ENCODE measurements around the gene ZNF708.
"Not testable (repeated sequence)": the region's sequence is repeated elsewhere in the genome, so short reads cannot be mapped to it uniquely, and the experiment has no call there.

Gene ZNF708

DNA sequence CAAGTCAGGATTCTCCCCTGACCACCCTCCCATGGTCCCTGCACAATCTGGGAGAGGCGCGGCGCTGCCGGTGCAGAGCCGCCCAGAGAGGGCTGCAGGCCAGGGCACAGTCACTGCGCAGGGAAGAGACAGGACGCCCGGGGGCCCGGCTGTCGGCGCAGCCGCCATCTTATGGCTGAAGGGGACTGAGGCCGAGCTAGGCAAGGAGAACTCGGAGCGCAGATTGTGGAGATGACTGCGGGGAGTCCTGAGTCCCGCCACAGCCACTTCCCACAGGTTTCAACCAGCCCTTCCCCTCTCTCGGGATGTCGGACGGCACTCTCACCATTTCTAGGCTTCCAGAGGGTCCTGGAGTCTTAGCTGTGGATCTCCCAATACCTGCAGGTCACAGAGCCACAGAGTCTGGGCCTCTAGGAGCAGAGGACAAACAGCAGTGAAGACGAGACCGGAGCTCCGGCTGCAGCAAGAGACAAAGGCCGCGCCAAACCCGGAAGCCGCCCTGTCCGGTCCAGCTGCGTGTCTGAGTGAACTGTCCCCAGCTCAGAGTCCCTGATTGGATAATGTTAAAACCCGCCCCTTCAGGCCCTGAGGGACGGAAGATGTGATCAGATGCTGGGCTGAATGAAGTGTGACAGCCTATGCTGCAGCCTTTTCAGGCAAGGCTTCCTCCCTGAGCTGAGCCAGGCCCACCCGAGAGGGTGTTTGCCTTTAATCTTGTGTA lies at the start of gene ZNF708:
ZNF708 (minus strand) TSS at position 526 of the 721 bp plus-strand sequence; CDS start at position 328, 198 bp downstream.
- peak; percentile 58 to 70 for DNase-seq

DNA sequence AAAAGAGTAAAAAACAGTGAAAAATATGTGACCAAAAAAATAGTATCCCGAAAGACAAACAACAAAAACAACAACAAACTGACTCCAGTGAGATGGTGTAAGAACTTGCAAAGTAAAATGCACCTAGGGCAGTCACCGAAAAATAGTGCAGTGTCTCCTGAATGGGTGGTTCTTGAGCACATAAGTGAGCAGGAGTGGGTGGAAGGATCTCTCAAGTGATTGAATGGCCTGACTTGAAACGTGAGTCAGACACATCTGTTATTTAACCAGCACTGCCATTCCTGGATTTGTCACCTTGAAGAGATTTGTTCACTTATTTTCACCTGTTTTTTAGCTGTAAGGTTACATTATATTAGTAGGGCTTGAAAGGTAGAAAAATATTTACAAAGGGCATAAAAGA lies 33.1 kb upstream of the ZNF708 start:
- no peak for DNase-seq

DNA sequence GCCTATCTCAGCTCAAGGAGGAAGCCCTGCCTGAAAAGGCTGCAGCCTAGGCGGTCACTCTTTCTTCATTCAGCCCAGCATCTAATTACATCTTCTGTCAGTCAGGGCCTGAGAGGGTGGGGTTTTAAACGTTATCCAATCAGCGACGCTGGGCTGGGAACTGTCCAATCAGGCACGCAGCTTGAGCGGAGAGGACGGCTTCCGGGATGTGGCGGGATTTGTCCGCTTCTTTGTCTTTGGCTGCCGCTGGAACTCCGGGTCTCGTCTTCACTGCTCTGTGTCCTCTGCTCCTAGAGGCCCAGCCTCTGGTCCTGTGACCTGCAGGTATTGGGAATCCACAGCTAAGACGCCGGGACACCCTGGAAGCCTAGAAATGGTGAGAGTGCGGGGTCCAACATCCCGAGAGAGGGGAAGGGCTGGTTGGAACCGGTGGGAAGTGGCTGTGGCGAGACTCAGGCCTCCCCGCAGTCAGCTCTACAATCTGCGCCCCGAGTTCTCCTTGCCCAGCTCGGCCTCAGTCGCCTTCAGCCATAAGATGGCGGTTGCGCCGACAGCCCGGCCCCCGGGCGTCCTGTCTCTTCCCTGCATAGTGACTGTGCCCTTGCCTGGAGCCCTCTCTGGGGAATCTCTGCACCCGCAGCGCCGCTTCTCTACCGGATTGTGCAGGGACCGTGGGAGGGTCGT lies 29.7 kb upstream of the ZNF708 start, which contains the start of gene ZNF738:
ZNF738 (plus strand) TSS at position 233 of the 684 bp plus-strand sequence; CDS start at position 374, 141 bp downstream.
- peak; percentile 61 to 94 for DNase-seq

DNA sequence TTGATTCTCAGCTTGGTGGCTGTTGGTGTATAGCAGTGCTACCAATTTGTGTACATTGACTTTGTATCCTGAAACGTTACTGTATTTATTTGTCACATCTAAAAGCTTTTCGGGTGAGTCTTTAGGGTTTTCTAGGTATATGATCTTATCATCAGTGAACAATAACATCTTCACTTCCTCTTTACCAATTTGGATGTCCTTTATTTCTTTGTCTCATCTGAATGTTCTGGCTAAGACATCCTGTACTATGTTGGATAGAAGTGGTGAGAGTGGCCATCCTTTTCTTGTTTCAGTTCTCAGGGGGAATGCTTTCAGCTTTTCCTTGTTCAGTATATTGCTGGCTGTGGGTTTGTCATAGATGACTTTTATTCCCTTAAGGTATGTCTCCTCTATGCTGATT lies 23.6 kb upstream of the ZNF708 start:
- no peak for DNase-seq

DNA sequence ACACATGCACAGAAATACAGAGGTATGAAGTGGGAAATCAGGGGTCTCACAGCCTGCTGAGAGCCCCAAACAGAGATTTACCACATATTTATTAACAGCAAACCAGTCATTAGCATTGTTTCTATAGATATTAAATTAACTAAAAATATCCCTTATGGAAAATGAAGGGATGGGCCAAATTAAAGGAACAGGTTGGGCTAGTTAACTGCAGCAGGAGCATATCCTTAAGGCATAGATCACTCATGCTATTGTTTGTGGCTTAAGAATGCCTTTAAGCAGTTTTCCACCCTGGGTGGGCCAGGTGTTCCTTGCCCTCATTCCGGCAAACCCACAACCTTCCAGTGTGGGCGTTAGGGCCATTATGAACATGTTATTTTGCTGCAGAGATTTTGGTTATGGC lies 15.6 kb upstream of the ZNF708 start:
- not testable (repeated sequence) for DNase-seq

DNA sequence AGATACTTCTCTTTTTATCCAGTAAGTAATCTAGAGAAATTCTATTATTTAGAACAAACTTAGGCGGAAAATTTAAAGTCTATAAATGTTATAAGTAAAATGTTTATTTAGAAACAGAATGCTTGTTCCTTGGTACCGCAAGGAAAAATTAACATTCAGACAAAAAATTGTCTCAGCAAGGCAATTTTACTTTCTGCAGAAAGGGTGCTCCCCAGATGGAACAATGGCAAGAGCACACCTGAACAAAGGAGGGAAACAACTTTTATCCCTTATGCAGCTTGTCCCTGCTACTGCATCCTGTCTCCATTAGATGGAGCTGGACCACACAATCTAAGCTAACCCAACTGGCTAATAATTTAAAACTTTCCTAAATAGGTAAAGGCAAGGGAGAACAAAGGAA lies 6.5 kb upstream of the ZNF708 start:
- no peak for DNase-seq

DNA sequence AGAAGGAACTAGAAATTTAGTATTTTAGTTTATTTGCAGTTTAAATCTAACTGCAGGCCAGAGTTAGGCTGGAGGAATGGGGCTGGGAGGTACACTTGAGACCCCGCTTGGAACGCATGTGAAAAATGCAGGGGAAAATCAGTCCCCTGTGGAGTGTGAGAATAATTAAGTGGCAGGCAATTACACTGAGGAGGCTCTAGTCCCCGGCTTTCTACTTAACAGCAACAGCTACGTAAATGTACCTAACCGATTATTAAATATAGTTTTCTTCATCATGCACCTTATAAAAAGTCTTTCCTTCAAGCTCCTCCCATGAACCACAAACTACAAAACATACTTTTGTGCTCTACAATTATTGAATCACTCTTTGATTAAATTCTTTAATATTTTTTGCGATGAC lies 804 bp downstream of the ZNF708 start:
- no peak for DNase-seq

DNA sequence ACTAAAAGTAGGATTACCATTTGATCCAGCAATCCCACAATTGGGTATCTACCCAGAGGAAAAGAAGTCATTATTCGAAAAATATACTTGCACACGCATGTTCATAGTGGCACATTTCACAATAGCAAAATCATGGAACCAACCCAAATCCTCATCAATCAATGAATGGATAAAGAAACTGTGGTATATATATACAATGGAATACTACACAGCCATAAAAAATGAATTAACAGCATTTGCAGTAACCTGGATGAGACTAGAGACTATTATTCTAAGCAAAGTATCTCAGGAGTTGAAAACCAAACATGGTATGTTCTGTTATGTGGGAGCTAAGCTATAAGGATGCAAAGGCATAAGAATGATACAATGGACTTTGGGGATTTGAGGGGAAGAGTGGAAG lies 3.0 kb downstream of the ZNF708 start:
- no peak for DNase-seq

DNA sequence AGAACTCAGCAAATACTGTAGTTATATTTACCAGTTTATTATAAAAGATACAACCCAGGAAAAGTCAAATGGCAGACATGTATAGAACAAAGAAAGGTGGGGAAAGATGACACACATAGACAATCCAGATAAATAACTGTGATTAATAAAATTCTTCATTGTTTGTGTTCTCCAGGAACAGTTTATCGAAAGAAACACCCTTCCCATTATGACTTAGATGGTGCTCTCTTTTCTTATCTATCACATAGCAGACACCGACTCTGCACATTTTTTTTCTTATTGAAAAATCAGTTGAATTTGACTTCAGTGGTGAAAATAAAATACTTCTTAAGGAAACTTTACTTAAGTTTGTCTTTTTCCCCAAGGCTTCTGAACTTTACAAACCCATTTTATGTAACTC lies 6.2 kb downstream of the ZNF708 start:
- DNase-seq, result no peak

DNA sequence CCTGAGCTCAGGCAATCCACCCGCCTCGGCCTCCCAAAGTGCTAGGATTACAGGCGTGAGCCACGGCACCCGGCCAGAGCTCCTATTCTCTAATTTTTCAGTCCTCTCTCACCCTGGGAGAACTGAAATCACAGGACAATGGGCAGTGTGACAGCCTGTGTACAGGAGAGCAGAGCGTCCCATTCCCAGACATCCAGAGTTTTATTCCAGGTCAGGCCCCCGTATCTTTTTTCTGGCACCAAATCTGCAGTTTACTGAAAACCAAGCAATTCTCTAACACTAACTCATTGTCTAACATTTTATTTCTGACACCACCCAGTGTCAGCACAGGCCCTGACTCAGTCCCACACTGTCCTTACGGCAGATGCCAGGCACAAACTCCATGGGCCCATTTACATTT lies 6.7 kb downstream of the ZNF708 start:
- DNase-seq, result no peak

DNA sequence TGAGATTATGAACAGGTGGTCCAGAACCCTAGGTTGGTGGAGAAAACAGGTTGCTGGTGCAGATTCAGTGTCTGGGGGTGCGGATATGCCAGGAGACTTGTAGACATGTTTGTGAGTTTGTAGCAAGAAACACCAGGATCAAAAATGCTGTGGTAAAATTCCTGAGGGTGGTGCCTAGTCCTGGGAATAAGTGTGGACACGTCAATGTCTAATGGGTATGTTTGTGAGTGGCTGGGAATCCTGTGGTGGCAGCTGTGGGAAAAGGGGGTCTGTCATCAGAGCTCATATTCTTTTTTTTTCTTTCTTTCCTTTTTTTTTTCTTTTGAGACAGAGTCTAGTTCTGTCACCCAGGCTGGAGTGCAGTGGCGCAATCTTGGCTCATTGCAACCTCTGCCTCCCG lies 7.2 kb downstream of the ZNF708 start:
- DNase-seq, result no peak

DNA sequence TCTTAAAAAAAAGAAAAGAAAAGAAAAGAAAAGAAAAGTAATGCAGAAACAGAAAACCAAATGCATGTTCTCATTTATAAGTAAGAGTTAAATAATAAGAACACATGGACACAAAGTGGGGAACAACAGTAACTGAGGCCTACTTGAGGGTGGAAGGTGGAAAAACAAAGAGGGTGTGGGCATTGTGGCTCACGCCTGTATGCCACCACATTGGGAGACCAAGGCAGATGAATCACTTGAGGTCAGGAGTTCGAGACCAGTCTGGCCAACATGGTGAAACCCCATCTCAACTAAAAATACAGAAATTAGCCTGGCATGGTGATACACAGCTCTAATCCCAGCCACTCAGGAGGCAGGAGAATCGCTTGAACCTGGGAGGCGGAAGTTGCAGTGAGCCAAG lies 8.1 kb downstream of the ZNF708 start:
- no peak for DNase-seq

DNA sequence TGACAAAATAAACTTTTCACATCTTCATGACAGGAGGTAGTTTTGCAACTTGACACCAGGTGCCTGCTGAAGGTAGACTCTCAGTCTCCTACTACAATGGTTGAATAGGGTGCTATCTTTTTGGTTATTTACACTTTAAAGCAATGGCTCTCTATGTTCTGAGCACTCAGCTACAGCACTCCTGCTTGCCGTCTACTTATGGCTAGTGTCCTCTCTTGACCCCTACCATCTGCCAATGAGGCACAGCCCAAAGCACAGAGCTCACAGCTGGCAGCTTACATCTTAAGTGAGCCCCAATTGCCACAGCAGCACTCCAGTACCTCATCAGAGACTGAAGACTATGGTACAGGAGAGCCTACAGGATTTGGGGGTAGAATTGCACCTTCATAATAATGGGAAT lies 11.4 kb downstream of the ZNF708 start:
- DNase-seq, result no peak

DNA sequence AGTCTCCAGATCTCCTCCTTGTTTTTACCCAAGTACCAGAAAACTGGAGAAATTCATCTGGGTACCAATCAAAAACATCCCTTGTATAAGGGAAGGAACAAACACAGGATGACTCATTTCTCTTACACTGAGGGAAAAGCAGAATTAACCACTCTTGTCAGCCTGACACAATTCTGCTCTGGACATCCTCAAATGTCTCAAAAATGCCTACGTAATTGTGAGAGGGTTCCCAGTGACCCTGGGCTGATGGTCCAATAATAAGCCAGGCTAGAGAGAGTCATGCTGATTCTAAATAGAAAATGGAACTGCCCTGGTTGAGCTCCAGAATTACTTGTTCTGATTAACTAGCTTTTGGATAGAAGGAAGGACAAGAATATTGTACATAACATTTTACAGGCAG lies 14.5 kb downstream of the ZNF708 start:
- DNase-seq, result no peak

DNA sequence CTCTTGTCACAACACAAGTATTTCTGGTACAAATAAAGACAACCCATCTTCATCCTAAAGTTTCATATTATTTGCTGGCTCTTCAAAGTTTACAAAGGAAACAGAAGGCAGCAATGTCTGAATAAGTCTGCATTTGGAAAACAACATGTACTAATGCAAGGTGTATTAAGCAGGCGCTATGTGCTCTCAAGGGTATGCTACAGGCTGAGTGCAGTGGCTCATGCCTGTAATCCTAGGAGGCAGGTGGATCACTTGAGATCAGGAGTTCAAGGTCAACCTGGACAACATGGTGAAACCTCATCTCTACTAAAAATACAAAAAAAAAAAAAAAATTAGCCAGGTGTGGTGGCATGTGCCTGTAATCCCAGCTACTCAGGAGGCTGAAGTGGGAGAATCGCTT lies 16.4 kb downstream of the ZNF708 start:
- DNase-seq, result not testable (repeated sequence)

DNA sequence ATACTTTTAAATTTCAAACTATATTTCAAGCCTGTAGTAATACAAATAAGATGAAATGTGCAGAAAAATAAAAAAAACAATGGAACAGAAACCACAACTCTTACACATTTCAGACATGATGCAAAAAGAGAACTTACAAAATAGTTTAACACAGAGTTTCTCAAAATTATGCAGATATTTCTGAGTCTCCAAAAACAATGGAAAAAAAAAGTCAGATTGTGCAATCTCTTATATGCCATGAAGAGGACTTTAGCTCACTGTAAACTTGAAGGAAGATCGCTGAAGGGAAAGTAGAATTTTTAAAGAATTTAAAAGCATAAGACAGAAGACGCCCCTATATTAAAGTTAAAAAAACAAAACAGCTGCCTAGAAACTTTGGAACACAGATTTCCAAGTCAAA lies 20.4 kb downstream of the ZNF708 start:
- DNase-seq, result no peak

DNA sequence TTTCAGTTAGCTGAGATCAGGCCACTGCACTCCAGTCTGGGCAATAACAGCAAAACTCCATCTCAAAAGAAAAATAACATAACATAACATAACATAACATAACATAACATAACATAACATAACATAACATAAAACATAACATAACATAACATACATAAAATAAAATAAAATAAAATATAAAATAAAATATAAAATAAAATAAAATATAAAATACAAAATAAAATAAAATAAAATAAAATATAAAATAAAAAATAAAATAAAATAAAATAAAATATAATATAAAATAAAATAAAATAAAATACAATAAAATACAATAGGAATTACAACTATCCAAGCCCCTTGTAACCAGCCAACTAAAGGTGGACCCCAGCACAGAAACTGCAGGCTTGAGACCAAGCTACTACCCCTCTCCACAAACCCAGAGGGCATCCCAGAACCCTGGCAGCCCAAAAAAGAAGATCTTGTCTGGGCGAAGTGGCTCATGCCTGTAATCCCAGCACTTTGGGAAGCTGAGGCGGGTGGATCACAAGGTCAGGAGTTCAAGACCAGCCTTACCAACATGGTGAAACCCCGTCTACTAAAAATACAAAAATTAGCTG lies 22.2 kb downstream of the ZNF708 start:
- not testable (repeated sequence) for DNase-seq

DNA sequence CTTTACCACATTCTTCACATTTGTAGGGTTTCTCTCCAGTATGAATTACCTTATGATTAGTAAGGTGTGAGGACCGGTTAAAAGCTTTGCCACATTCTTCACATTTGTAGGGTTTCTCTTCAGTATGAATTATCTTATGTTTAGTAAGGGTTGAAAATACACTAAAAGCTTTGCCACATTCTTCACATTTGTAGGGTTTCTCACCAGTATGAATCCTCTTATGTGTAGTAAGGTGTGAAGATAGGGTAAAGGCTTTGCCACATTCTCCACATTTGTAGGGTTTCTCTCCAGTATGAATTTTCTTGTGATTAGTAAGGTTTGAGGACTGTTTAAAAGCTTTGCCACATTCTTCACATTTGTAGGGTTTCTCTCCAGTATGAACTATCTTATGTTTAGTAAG lies 35.4 kb downstream of the ZNF708 start:
- DNase-seq, result not testable (repeated sequence)

DNA sequence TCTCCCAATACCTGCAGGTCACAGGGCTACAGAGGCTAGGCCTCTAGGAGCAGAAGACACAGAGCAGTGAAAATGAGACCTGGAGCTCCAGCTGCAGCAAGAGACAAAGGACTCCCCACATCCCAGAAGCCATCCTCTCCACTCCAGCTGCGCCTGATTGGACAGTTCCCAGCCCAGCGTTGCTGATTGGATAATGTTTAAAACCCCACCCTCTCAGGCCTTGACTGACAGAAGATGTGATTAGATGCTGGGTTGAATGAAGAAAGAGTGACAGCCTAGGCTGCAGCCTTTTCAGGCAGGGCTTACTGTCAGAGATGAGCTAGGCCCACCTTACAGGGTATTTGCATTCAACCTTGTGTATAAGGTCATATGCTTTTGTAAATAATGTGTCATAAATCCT lies 59.4 kb downstream of the ZNF708 start:
- DNase-seq, result no peak

DNA sequence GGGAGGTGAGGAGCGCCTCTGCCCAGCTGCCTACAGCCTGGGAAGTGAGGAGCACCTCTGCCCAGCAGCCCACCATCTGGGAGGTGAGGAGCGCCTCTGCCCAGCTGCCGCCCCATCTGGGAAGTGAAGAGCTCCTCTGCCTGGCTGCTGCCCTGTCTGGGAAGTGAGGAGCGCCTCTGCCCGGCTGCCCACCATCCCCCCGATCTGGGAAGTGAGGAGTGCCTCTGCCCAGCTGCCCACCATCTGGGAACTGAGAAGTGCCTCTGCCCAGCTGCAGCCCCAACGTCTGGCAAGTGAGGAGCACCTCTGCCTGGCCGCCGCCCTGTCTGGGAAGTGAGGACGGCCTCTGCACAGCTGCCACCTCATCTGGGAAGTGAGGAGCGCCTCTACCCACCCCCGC lies 64.3 kb downstream of the ZNF708 start:
- no peak for DNase-seq

DNA sequence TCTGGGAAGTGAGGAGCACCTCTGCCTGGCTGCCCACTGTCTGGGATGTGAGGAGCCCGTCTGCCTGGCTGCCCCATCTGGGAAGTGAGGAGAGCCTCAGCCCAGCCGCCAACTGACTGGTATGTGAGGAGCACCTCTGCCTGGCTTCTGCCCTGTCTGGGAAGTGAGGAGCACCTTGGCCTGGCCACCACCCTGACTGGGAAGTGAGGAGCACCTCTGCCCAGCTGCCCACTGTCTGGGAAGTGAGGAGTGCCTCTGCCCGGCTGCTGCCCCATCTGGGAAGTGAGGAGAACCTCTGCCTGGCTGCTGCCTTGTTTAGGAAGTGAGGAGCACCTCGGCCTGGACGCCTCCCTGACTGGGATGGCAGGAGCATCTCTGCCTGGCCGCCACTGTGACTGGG lies 64.8 kb downstream of the ZNF708 start:
- DNase-seq, result no peak

DNA sequence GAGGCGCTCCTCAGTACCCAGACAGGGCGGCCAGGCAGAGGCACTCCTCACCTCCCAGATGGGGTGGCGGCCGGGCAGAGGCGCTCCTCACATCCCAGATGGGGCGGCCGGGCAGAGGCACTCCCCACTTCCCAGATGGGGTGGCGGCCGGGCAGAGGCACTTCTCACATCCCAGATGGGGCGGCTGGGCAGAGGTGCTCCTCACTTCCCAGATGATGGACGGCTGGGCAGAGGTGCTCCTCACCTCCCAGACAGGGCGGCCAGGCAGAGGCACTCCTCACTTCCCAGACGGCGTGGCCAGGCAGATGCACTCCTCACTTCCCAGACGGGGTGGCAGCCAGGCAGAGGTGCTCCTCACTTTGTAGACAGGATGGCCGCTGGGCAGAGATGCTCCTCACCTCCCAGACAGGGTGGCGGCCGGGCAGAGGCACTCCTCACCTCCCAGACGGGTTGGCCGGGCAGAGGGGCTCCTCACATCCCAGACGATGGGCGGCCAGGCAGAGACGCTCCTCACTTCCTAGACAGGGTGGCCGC lies 68.3 kb downstream of the ZNF708 start:
- DNase-seq, result not testable (repeated sequence)

DNA sequence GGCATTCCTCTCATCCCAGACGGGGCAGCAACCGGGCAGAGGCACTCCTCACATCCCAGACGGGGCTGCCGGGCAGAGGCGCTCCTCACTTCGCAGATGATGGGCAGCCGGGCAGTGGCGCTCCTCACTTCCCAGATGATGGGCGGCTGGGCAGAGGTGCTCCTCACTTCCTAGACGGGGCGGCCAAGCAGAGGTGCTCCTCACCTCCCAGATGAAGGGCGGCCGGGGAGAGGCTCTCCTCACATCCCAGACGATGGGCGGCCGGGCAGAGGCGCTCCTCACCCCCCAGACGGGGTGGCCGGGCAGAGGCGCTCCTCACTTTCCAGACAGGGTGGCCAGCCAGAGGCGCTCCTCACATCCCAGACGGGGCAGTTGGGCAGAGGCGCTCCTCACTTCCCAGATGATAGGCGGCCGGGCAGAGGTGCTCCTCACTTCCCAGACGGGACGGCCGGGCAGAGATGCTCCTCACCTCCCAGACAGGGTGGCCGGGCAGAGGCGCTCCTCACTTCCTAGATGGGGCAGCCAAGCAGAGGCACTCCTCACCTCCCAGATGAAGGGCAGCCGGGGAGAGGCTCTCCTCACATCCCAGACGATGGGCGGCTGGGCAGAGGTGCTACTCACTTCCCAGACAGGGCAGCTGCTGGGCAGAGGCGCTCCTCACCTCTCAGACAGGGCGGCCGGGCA lies 68.9 kb downstream of the ZNF708 start:
- DNase-seq, result no peak
